DOHH2 (cell line): ENCODE data around the gene KDM6B.

ENCODE experiments used
- EZH2phosphoT487 ChIP-seq: fragments of 200-600 bp; sonication (generic); IDR thresholded peaks from 2 replicates; pipeline ENCODE4 v1.6.1; 2017; ENCODE audit warnings: borderline replicate concordance, mild to moderate bottlenecking, antibody characterized with exemption, low read length, moderate library complexity, mixed read lengths
- TF ChIP-seq, protein P1 (sequence below): fragments of 200-600 bp; sonication (generic); IDR thresholded peaks from one replicate; pipeline ENCODE4 v1.5.1; 2014; ENCODE audit warnings: antibody characterized with exemption, mild to moderate bottlenecking, low read depth, low read length; ENCODE audit not compliant: poor library complexity, severe bottlenecking

GRCh38 chr17:7849130-7849750 is 15.2 kb downstream of the KDM6B start:
- TF ChIP-seq, protein P1, sequence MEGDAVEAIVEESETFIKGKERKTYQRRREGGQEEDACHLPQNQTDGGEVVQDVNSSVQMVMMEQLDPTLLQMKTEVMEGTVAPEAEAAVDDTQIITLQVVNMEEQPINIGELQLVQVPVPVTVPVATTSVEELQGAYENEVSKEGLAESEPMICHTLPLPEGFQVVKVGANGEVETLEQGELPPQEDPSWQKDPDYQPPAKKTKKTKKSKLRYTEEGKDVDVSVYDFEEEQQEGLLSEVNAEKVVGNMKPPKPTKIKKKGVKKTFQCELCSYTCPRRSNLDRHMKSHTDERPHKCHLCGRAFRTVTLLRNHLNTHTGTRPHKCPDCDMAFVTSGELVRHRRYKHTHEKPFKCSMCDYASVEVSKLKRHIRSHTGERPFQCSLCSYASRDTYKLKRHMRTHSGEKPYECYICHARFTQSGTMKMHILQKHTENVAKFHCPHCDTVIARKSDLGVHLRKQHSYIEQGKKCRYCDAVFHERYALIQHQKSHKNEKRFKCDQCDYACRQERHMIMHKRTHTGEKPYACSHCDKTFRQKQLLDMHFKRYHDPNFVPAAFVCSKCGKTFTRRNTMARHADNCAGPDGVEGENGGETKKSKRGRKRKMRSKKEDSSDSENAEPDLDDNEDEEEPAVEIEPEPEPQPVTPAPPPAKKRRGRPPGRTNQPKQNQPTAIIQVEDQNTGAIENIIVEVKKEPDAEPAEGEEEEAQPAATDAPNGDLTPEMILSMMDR = no peak
- no peak for TF ChIP-seq EZH2phosphoT487
